Heart right ventricle (tissue), 16 donors: ENCODE results near the gene SPTSSA. TPM values are rescaled to one million over a fixed set of nuclear protein-coding genes. Genes with fewer than 3 reads are reported as not detected.

Source experiments
- ATAC-seq, 8 donors: fragments of 200-7000 bp; cut with Tn5 transposase; one replicate each; pipeline ENCODE4 v1.9.1; 2020; ENCODE audit warnings: mild to moderate bottlenecking in 8 of 8, moderate library complexity in 8 of 8, moderate number of reproducible peaks in 1 of 8
- DNase-seq, 2 donors: peaks; one replicate each; pipeline ENCODE4 v3.0.0-alpha.2; 2020
- H3K27ac ChIP-seq, 10 donors: fragments of 200-600 bp; sonication (generic) in 2 of 10; one replicate each; pipeline versions ENCODE4 v1.5.0 to v1.8.0; 2020 to 2022; ENCODE audit warnings: mild to moderate bottlenecking in 3 of 10
- H3K27me3 ChIP-seq, 7 donors: fragments of 200-600 bp; one replicate each; pipeline ENCODE4 v1.8.0; 2021 to 2022; ENCODE audit warnings: mild to moderate bottlenecking in 2 of 7
- H3K36me3 ChIP-seq, 9 donors: fragments of 200-600 bp; sonication (generic) in 1 of 9; one replicate each; pipeline versions ENCODE4 v1.5.0 to v1.8.0; 2020 to 2022; ENCODE audit warnings: mild to moderate bottlenecking in 2 of 9
- H3K4me1 ChIP-seq, 9 donors: fragments of 200-600 bp; sonication (generic) in 1 of 9; one replicate each; pipeline versions ENCODE4 v1.5.0 to v1.8.0; 2020 to 2022; ENCODE audit warnings: mild to moderate bottlenecking in 4 of 9
- H3K4me3 ChIP-seq, 10 donors: fragments of 200-600 bp; sonication (generic) in 2 of 10; one replicate each; pipeline versions ENCODE4 v1.5.0 to v1.8.0; 2020 to 2022; ENCODE audit warnings: mild to moderate bottlenecking in 7 of 10, moderate library complexity in 2 of 10
- H3K9me3 ChIP-seq, 11 donors: fragments of 200-600 bp in 10 of 11; sonication (generic) in 2 of 11; one replicate each; pipeline versions ENCODE4 v1.5.0 to v1.8.0; 2013 to 2022; ENCODE audit warnings: mild to moderate bottlenecking in 2 of 11, control low read depth in 1 of 11, moderate library complexity in 1 of 11
- CTCF ChIP-seq, 9 donors: fragments of 200-600 bp; sonication (generic) in 2 of 9; IDR thresholded peaks; one replicate each; pipeline versions ENCODE4 v1.5.0 to v1.8.0; 2021 to 2022; ENCODE audit warnings: antibody characterized with exemption in 9 of 9, mild to moderate bottlenecking in 5 of 9, moderate library complexity in 1 of 9
- WGBS, 2 donors: extraction: QIAGEN DNeasy Blood & Tissue Kit; methylation state at CpG; one replicate each; pipeline ENCODE4 v1.1.7; 2013; ENCODE audit warnings: inconsistent platforms in 1 of 2; 5-methylcytosine and 5-hydroxymethylcytosine counted together
- intact Hi-C, 10 donors: fragments of 100-400 bp; cut with DNase I; formaldehyde crosslinking; loops; one replicate each; pipeline versions ENCODE4 v1.11.1 to v1.14.2; 2022
- polyA plus RNA-seq, 2 donors: library from polyadenylated mRNA; stranded (reverse); fragments of 200-250 nt; gene quantifications; one replicate each; pipeline ENCODE4 v1.2.3, GENCODE V29; 2013
- total RNA-seq, 10 donors: library from RNA; stranded (reverse); fragmentation: NEBNext Ultra II Directional in 3 of 10; extraction: Animal tissue kit (Norgen Biotek cat#: 25700) in 3 of 10; gene quantifications; one replicate each; pipeline versions ENCODE4 v1.2.1 to v1.2.4, GENCODE V29; 2021 to 2023
- donor health status: Arrhythmogenic right ventricular cardiomyopathy.
- donor health status: ischemic (EF 13 %, LVEDD 7.1; RV severe dilation, severe dysfunction).
- donor health status: healthy with polysubstance abuse.
- donor health status: DM: no; HTN: yes; CAD: no.
- donor health status: DM: no; HTN: no; CAD: no.
- donor health status: ischemic (EF 25% LVEDD 6.9; RV normal size, moderate dysfunction).
- donor health status: ischemic (EF 25% LVEDD 5.7; RV mildly dilated, moderate dysfunction).
- donor health status: healthy.
- donor health status: DM: yes; HTN: yes; CAD: no.
- donor health status: Ischemic cardiomyopathy.
- donor health status: ischemic (EF 35%, LVEDD 5.7; RV mildly dilated, moderate dysfunction).
- donor health status: nonischemic (EF 11% LVEDD 7.7; RV severe dilation, severe dysfunction).
- donor health status: DM: yes; HTN: yes; CAD: no.
- donor health status: PGD.
- donor health status: ischemic (EF 29% LVEDD 5.4; RV normal size, mild dysfunction).
- donor health status: nonischemic (EF 23%, LVEDD 6.1; RV moderate dilation, normal function).

Gene SPTSSA
- total and polyA plus RNA-seq, 12 donors = 9.7 to 30.7 (median 12.8) TPM

- Histone ChIP-seq H3K4me3 (no peak overlapping the region), H3K27ac (no peak overlapping the region), H3K9me3 (peaks cover 0 to 56% (median 14%) of the 10 kb centered on the region in 11 donors), H3K4me1 (no peaks in the 10 kb centered on the region), H3K27me3 (no peaks in the 10 kb centered on the region), H3K36me3 (no peaks in the 10 kb centered on the region)
- intact Hi-C loops = no loop called here
- ATAC-seq (no peak), DNase-seq (no peak)
- 82 to 84% methylated on average over 2 of the region's 2 CpGs for WGBS, 2 donors
- no peak for TF ChIP-seq CTCF (IDR thresholded peaks at IDR 0.05)
These were observed 52.3 kb downstream of the SPTSSA start for GRCh38 chr14:34409721-34410120.

GRCh38 chr14:34407951-34408350 is 54.1 kb downstream of the SPTSSA start:
- ATAC-seq (no peak), DNase-seq (no peak)
- H3K4me3 ChIP-seq = no peak overlapping the region
- H3K27ac ChIP-seq = no peak overlapping the region
- TF ChIP-seq CTCF (IDR thresholded peaks at IDR 0.05) = no peak
- intact Hi-C loops = no loop called here
- WGBS, 2 donors = 97% methylated on average over 1 of the region's 1 CpG
- H3K9me3 ChIP-seq = peaks cover 0 to 42% (median 14%) of the 10 kb centered on the region in 11 donors
- H3K27me3 ChIP-seq = no peaks in the 10 kb centered on the region
- no peaks in the 10 kb centered on the region for H3K36me3 ChIP-seq
- no peaks in the 10 kb centered on the region for H3K4me1 ChIP-seq

- DNase-seq = no peak
- H3K4me3 ChIP-seq = no peak overlapping the region
- intact Hi-C loops = no loop called here
- TF ChIP-seq CTCF (IDR thresholded peaks at IDR 0.05) = no peak
- no peak for ATAC-seq
- H3K4me1 ChIP-seq = no peaks in the 10 kb centered on the region
- WGBS, 2 donors = 37 to 46% methylated on average over 2 of the region's 2 CpGs
- peaks cover 0 to 22% (median 0%) of the 10 kb centered on the region in 11 donors for H3K9me3 ChIP-seq
- H3K27me3 ChIP-seq = no peaks in the 10 kb centered on the region
- H3K36me3 ChIP-seq = no peaks in the 10 kb centered on the region
- no peak overlapping the region for H3K27ac ChIP-seq
These were observed 57.6 kb downstream of the SPTSSA start for GRCh38 chr14:34404416-34404815.

- WGBS, 2 donors = 55 to 64% methylated on average over 5 of the region's 5 CpGs
- no peak for TF ChIP-seq CTCF (IDR thresholded peaks at IDR 0.05)
- Histone ChIP-seq H3K9me3 (peaks cover 0 to 21% (median 0%) of the 10 kb centered on the region in 11 donors), H3K27me3 (no peaks in the 10 kb centered on the region), H3K27ac (no peak overlapping the region), H3K36me3 (no peaks in the 10 kb centered on the region), H3K4me3 (no peak overlapping the region), H3K4me1 (no peaks in the 10 kb centered on the region)
- intact Hi-C loops = no loop called here
- ATAC-seq (no peak), DNase-seq (no peak)
These were observed 58.4 kb downstream of the SPTSSA start for GRCh38 chr14:34403646-34404045.
